GM18499 (cell line): Measurements from ENCODE around the gene FAM131B.
"Not testable (repeated sequence)": the region's sequence is repeated elsewhere in the genome, so short reads cannot be mapped to it uniquely, and the experiment has no call there.

ENCODE experiments used
- ATAC-seq: cut with Tn5 transposase; IDR thresholded peaks from one replicate; pipeline ENCODE4 v1.9.1; 2021; ENCODE audit warnings: moderate number of reproducible peaks; ENCODE audit not compliant: insufficient read depth, unreplicated experiment

The FAM131B gene

GRCh38 chr7:143395187-143396149, 33.0 kb upstream of the FAM131B start:
- no peak for ATAC-seq

- ATAC-seq: no peak
Observed at GRCh38 chr7:143394777-143395176, 32.3 kb upstream of the FAM131B start.

GRCh38 chr7:143394068-143394467, 31.6 kb upstream of the FAM131B start:
- ATAC-seq: no peak

GRCh38 chr7:143393267-143394041, 30.9 kb upstream of the FAM131B start:
- no peak for ATAC-seq

- ATAC-seq: no peak
Observed at GRCh38 chr7:143392875-143393266, 30.4 kb upstream of the FAM131B start.

- not testable (repeated sequence) for ATAC-seq
Observed at GRCh38 chr7:143392427-143392826, 29.9 kb upstream of the FAM131B start.

GRCh38 chr7:143391462-143392404, 29.2 kb upstream of the FAM131B start:
- no peak for ATAC-seq

- ATAC-seq: no peak
Observed at GRCh38 chr7:143390773-143391317, 28.3 kb upstream of the FAM131B start.

- ATAC-seq: no peak
Observed at GRCh38 chr7:143390104-143390772, 27.7 kb upstream of the FAM131B start.

GRCh38 chr7:143389316-143390103, 27.0 kb upstream of the FAM131B start:
- no peak for ATAC-seq

- no peak for ATAC-seq
Observed at GRCh38 chr7:143388491-143389101, 26.1 kb upstream of the FAM131B start.

- ATAC-seq: no peak
Observed at GRCh38 chr7:143388051-143388450, 25.5 kb upstream of the FAM131B start.

GRCh38 chr7:143387156-143387975, 24.9 kb upstream of the FAM131B start:
- no peak for ATAC-seq

- ATAC-seq: no peak
Observed at GRCh38 chr7:143385891-143386781, 23.6 kb upstream of the FAM131B start.

- no peak for ATAC-seq
Observed at GRCh38 chr7:143384661-143385631, 22.4 kb upstream of the FAM131B start.
